Large intestine (tissue), 3 donors: ENCODE results near the gene FCHSD2. TPM values are rescaled to one million over a fixed set of nuclear protein-coding genes. Genes with fewer than 3 reads are reported as not detected.
"Not testable (repeated sequence)": the region's sequence is repeated elsewhere in the genome, so short reads cannot be mapped to it uniquely, and the experiment has no call there.

ENCODE experiments used
- DNase-seq, 2 donors: peaks; one replicate each; pipeline versions ENCODE4 v3.0.0 to v3.0.0-alpha.2; 2013
- H3K27ac ChIP-seq: one replicate; pipeline ENCODE4 v1.5.1; 2013; ENCODE audit warnings: low read length
- H3K27me3 ChIP-seq: 2 replicates; pipeline ENCODE4 v1.6.1; 2013; ENCODE audit warnings: low read length; ENCODE audit not compliant: control insufficient read depth, insufficient read depth
- H3K36me3 ChIP-seq: 2 replicates; pipeline ENCODE4 v1.6.1; 2013; ENCODE audit warnings: low read length; ENCODE audit not compliant: control insufficient read depth, insufficient read depth
- H3K4me1 ChIP-seq: one replicate; pipeline ENCODE4 v1.6.1; 2013; ENCODE audit warnings: low read length; ENCODE audit not compliant: control insufficient read depth, insufficient read depth
- H3K4me3 ChIP-seq: one replicate; pipeline ENCODE4 v1.5.1; 2013; ENCODE audit warnings: low read length
- H3K9me3 ChIP-seq: one replicate; pipeline ENCODE4 v1.6.1; 2013; ENCODE audit warnings: mild to moderate bottlenecking, low read depth, low read length, moderate library complexity; ENCODE audit not compliant: control insufficient read depth
- WGBS: methylation state at CpG from one replicate; pipeline ENCODE4 v1.1.5; 2013; ENCODE audit warnings: low lambda C conversion rate; ENCODE audit not compliant: insufficient coverage; 5-methylcytosine and 5-hydroxymethylcytosine counted together
- polyA plus RNA-seq: library from polyadenylated mRNA; unstranded; fragments of 120-200 nt; gene quantifications from one replicate; pipeline ENCODE4 v1.2.1, GENCODE V29; 2013

FCHSD2 gene
- polyA plus RNA-seq, 1 donor, result 23.4 TPM

DNA sequence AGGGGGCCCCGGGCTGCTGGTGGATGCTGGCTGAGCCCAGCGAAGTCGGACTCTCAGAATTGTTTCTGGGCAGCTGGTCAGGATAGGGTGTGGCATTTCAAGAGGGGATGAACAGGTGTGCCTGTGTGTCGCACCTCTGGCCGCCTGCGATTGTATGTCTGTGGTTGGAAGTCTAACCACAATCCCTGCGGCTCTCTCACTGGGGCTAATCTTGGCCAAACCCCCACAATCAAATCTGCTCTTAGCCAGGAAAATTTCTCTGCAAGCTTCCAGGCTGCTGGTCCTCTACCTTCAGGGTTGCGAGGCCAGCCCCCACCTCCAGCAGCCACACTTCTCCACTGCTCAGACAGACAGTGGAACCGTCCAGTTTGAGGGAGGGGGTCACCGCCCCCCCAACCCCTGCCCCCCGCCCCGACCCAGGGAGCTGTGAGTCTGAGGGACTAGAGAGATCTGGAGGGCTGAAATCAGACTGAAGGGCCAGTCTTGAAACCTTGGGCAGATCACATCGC, 327.0 kb downstream of the FCHSD2 start:
- Histone ChIP-seq H3K27me3 (no peaks in the 10 kb centered on the region), H3K36me3 (peaks cover 26% of the 10 kb centered on the region), H3K4me3 (peak overlapping the region; percentile 91), H3K4me1 (peaks cover 17% of the 10 kb centered on the region), H3K9me3 (peaks cover 3% of the 10 kb centered on the region), H3K27ac (no peak overlapping the region)
- DNase-seq, result no peak
- WGBS, result no CpG with 5 or more reads among the region's 13 CpGs

- H3K27ac ChIP-seq, result peak within 1 kb of the TSS; percentile 88
- peak within 1 kb of the TSS; percentile 91 for H3K4me3 ChIP-seq
- H3K27me3 ChIP-seq, result no peaks in the 10 kb centered on the region
- peak; percentile 79 to 95 for DNase-seq
- H3K36me3 ChIP-seq, result peaks cover 24% of the 10 kb centered on the region
- peaks cover 17% of the 10 kb centered on the region for H3K4me1 ChIP-seq
- peaks cover 3% of the 10 kb centered on the region for H3K9me3 ChIP-seq
- no CpG with 5 or more reads among the region's 75 CpGs for WGBS
Measured at GRCh38 chr11:72814286-72815109, 327.6 kb downstream of the FCHSD2 start, which contains the start of gene ATG16L2. TSS of gene ATG16L2 (plus strand) at chr11:72814411. CDS start at chr11:72814446, 35 bp downstream.

- Histone ChIP-seq H3K4me1 (peaks cover 17% of the 10 kb centered on the region), H3K27ac (peak overlapping the region; percentile 88), H3K27me3 (no peaks in the 10 kb centered on the region), H3K4me3 (peak overlapping the region; percentile 91), H3K36me3 (peaks cover 21% of the 10 kb centered on the region), H3K9me3 (peaks cover 3% of the 10 kb centered on the region)
- WGBS, result no CpG with 5 or more reads among the region's 47 CpGs
- DNase-seq, result peak; percentile 69 to 93
Measured at GRCh38 chr11:72813740-72814285, 328.3 kb downstream of the FCHSD2 start.

DNA sequence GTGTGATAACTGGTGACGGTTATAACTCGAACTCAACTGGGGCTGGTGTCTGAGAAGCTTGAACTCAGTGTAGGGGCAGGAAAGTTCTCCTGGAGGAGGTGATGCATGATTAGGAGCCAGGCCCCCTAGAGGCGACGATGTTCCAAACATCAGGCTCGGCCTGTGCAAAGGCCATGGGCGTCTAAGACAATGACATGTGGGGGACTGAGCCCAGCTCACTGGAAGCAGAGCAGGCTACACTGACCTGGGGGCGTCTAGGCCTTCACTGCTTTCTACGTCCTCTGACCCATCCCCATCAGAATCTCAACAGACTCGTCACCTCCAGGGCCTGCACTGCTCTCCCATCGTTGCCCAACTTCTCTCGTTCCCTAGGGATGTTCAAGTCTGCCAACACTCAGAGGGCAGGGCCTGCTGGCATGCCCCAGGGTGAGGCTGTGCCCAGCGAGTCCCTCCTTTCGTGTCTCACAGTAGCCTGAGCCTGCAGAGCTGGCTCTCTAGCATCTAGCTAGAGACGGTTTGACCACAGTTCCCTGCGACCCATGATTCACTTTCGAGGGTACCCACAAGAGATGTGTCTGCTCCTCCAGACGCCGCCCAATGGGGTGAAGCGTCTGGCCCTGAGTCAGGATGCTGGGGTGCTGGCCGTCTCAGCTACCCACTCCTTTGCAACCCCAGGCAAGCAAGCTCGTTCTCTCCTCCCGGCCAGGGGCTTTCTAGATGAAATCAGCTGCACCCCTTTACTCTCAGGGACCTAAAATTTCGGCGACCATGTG, 329.0 kb downstream of the FCHSD2 start:
- Histone ChIP-seq H3K9me3 (peaks cover 3% of the 10 kb centered on the region), H3K27me3 (no peaks in the 10 kb centered on the region), H3K4me3 (peak overlapping the region; percentile 91), H3K27ac (peak overlapping the region; percentile 88), H3K4me1 (peaks cover 17% of the 10 kb centered on the region), H3K36me3 (peaks cover 14% of the 10 kb centered on the region)
- DNase-seq, result peak in 1 of 2 donors; percentile 63
- WGBS, result no CpG with 5 or more reads among the region's 24 CpGs

- DNase-seq, result no peak
- Histone ChIP-seq H3K4me3 (peak overlapping the region; percentile 91), H3K9me3 (peaks cover 3% of the 10 kb centered on the region), H3K36me3 (peaks cover 8% of the 10 kb centered on the region), H3K27ac (no peak overlapping the region), H3K27me3 (no peaks in the 10 kb centered on the region), H3K4me1 (peaks cover 17% of the 10 kb centered on the region)
- WGBS, result no CpG with 5 or more reads among the region's 4 CpGs
Measured at GRCh38 chr11:72812604-72812966, 329.5 kb downstream of the FCHSD2 start.

DNA sequence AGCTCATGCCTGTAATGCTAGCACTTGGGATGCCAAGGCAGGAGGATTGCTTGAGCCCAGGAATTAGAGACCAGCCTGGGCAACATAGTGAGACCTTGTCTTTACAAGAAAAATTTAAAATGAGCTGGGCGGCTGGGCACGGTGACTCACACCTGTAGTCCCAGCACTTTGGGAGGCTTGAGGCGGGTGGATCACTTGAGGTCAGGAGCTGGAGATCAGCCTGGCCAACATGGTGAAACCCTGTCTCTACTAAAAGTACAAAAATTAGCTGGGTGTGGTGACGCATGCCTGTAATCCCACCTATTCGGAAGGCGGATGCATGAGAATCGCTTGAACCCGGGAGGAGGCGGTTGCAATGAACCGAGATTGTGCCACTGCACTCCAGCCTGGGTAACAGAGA, 330.4 kb downstream of the FCHSD2 start:
- peaks cover 17% of the 10 kb centered on the region for H3K4me1 ChIP-seq
- H3K4me3 ChIP-seq, DNase-seq, H3K9me3 ChIP-seq, H3K27ac ChIP-seq, H3K27me3 ChIP-seq, H3K36me3 ChIP-seq: not testable (repeated sequence)
- WGBS, result no CpG with 5 or more reads among the region's 10 CpGs

- no peaks in the 10 kb centered on the region for H3K9me3 ChIP-seq
- H3K4me1 ChIP-seq, result peaks cover 8% of the 10 kb centered on the region
- WGBS, result 80% methylated on average over 1 of the region's 4 CpGs
- peaks cover 6% of the 10 kb centered on the region for H3K36me3 ChIP-seq
- no peak overlapping the region for H3K4me3 ChIP-seq
- DNase-seq, result no peak
- no peak overlapping the region for H3K27ac ChIP-seq
- H3K27me3 ChIP-seq, result no peaks in the 10 kb centered on the region
Measured at GRCh38 chr11:72808331-72808798, 333.8 kb downstream of the FCHSD2 start.

DNA sequence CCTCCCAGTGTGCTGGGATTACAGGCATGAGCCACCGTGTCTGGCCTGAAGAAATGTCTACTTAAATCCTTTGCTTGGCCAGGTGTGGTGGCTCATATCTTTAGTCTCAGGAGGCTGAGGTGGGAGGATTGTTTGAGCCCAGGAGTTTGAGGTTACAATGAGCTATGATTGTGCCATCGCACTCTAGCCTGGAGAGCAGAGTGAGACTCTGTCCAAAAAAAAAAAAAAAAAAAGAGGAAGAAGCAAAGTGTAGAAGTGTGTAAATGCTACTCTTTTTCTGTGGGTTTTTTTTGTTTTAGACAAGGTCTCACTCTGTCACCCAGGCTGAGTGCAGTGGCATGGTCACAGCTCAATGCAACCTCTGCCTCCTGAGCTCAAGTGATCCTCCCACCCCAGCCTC, 334.3 kb downstream of the FCHSD2 start:
- H3K9me3 ChIP-seq, result no peaks in the 10 kb centered on the region
- no peak for DNase-seq
- WGBS, result 100% methylated on average over 1 of the region's 2 CpGs
- H3K4me3 ChIP-seq, result no peak overlapping the region
- H3K27me3 ChIP-seq, result no peaks in the 10 kb centered on the region
- H3K27ac ChIP-seq, result no peak overlapping the region
- H3K36me3 ChIP-seq, result peaks cover 6% of the 10 kb centered on the region
- peaks cover 4% of the 10 kb centered on the region for H3K4me1 ChIP-seq

DNA sequence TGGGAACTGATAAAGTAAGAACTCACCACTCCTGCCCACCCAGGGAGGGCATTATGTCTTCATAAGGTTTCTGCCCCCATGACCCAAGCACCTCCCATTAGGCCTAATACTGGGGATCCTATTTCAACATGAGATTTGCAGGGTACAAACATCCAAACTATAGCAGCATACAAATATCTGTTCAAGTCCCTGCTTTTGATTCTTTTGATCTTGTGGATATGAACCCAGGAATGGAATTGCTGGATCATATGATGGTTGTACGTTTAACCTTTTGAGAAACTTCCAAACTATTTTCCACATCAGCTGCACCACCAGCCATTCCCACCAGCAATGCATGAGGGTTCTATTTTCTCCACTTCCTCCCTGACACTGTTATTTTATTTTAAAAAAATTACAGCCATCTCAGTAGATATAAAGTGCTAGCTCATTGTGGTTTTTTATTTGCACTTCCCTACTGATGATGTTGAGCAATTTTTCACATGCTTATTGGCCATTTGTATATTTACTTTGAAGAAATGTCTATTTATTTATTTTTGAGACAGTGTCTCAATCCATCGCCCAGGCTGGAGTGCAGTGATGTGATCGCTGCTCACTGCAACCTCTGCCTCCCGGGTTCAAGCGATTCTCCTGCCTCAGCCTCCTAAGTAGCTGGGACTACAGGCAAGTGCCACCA, 335.0 kb downstream of the FCHSD2 start:
- peaks cover 6% of the 10 kb centered on the region for H3K36me3 ChIP-seq
- H3K4me3 ChIP-seq, result no peak overlapping the region
- no peaks in the 10 kb centered on the region for H3K4me1 ChIP-seq
- no CpG with 5 or more reads among the region's 5 CpGs for WGBS
- H3K27ac ChIP-seq, result no peak overlapping the region
- H3K27me3 ChIP-seq, result no peaks in the 10 kb centered on the region
- DNase-seq, result no peak
- no peaks in the 10 kb centered on the region for H3K9me3 ChIP-seq

GRCh38 chr11:72806378-72806777, 335.7 kb downstream of the FCHSD2 start:
- DNase-seq, H3K4me1 ChIP-seq, H3K27me3 ChIP-seq, H3K36me3 ChIP-seq, H3K9me3 ChIP-seq, H3K4me3 ChIP-seq, H3K27ac ChIP-seq: not testable (repeated sequence)
- WGBS, result no CpG with 5 or more reads among the region's 1 CpG
